Measurements from ENCODE around the gene MPHOSPH9.
A peak's percentile ranks its signal among the peaks of the same experiment; 100 is the strongest.

MPHOSPH9 gene

GRCh38 chr12:123145211-123145610 is 87.7 kb downstream of the MPHOSPH9 start:
- no peak for DNase-seq

- DNase-seq: no peak
These were observed 89.0 kb downstream of the MPHOSPH9 start for GRCh38 chr12:123143736-123144461.

- peak; percentile 94 for DNase-seq
These were observed 89.8 kb downstream of the MPHOSPH9 start for GRCh38 chr12:123142921-123143735.

- peak in 1 of 2 experiments; percentile 26 for DNase-seq
These were observed 90.5 kb downstream of the MPHOSPH9 start for GRCh38 chr12:123142518-123142840.

GRCh38 chr12:123141615-123142517 is 91.1 kb downstream of the MPHOSPH9 start:
- no peak for DNase-seq

GRCh38 chr12:123140676-123141614 is 92.0 kb downstream of the MPHOSPH9 start:
- DNase-seq: no peak

- no peak for DNase-seq
These were observed 92.8 kb downstream of the MPHOSPH9 start for GRCh38 chr12:123139926-123140675.

- DNase-seq: no peak
These were observed 97.3 kb downstream of the MPHOSPH9 start for GRCh38 chr12:123135688-123136087.

- DNase-seq: no peak
These were observed 98.1 kb downstream of the MPHOSPH9 start for GRCh38 chr12:123134826-123135225.

GRCh38 chr12:123134271-123134671 is 98.7 kb downstream of the MPHOSPH9 start:
- DNase-seq: no peak

GRCh38 chr12:123133701-123134100 is 99.2 kb downstream of the MPHOSPH9 start:
- no peak for DNase-seq

GRCh38 chr12:123132951-123133619 is 99.9 kb downstream of the MPHOSPH9 start:
- DNase-seq: no peak

GRCh38 chr12:123131879-123132402 is 101.0 kb downstream of the MPHOSPH9 start:
- peak; percentile 8 to 24 for DNase-seq

- no peak for DNase-seq
These were observed 101.6 kb downstream of the MPHOSPH9 start for GRCh38 chr12:123131291-123131832.

GRCh38 chr12:123129621-123130020 is 103.3 kb downstream of the MPHOSPH9 start:
- no peak for DNase-seq

GRCh38 chr12:123127182-123127495 is 105.8 kb downstream of the MPHOSPH9 start:
- DNase-seq: no peak

GRCh38 chr12:123126294-123127181 is 106.4 kb downstream of the MPHOSPH9 start:
- no peak for DNase-seq

- no peak for DNase-seq
These were observed 110.3 kb downstream of the MPHOSPH9 start for GRCh38 chr12:123122626-123123025.

- no peak for DNase-seq
These were observed 111.3 kb downstream of the MPHOSPH9 start for GRCh38 chr12:123121670-123122069.

Data from Kasumi-1 (cell line).